HCT116 (cell line): ENCODE measurements around the gene NFKB1. TPM values are rescaled to one million over a fixed set of nuclear protein-coding genes. Genes with fewer than 3 reads are reported as not detected.

Source experiments
- ATAC-seq: fragments of 200-7000 bp; cut with Tn5 transposase; 2 replicates; pipeline ENCODE4 v1.9.1; 2020; ENCODE audit warnings: mild to moderate bottlenecking, moderate library complexity
- BruUV-seq: library from RNA; stranded (reverse); fragments of 400-500 nt; replicated peaks from 2 replicates; lab custom pipeline; 2021; lab: Mats Ljungman, UMichigan
- CTCF ChIA-PET: fragments of 300-600 bp; sonication (Branson Sonifier 250); formaldehyde crosslinking; loops from one replicate; lab custom pipeline; 2021; ENCODE audit warnings: antibody characterized with exemption; lab: Charles Lee
- POLR2A ChIA-PET: fragments of 300-600, 350-600 bp; sonication (Branson Sonifier 250); formaldehyde crosslinking; loops from one replicate; lab custom pipeline; 2021; ENCODE audit warnings: antibody characterized with exemption; lab: Charles Lee
- RAD21 ChIA-PET, 2 experiments: fragments of 300-600 bp; sonication (Branson Sonifier 250); formaldehyde crosslinking; loops; one replicate each; lab custom pipeline; 2023; ENCODE audit warnings: low total read pairs in 2 of 2; ENCODE audit not compliant: uncharacterized antibody in 2 of 2, unreplicated experiment in 2 of 2, low non-redundant PET in 1 of 2; lab: Charles Lee
- DNase-seq: peaks from one replicate; pipeline ENCODE4 v3.0.0-alpha.2; 2010; ENCODE audit warnings: low read depth, low spot score
- H2AFZ ChIP-seq: fragments of 200-600 bp; shearing (Covaris generic), sonication (generic); 2 replicates; pipeline ENCODE4 v1.6.1; 2017; ENCODE audit warnings: low read depth, mixed run types, mixed read lengths, antibody characterized with exemption, low read length; ENCODE audit not compliant: poor library complexity, severe bottlenecking
- H3K27ac ChIP-seq: 2 replicates; pipeline ENCODE4 v1.5.1; 2012; ENCODE audit warnings: low read depth, low read length
- H3K27me3 ChIP-seq: fragments of 200-600 bp; sonication (generic); 2 replicates; pipeline ENCODE4 v1.6.1; 2016; ENCODE audit warnings: mixed run types, low read length, mixed read lengths; ENCODE audit not compliant: insufficient read depth
- H3K36me3 ChIP-seq, 2 experiments: fragments of 200-500 bp in 1 of 2; fragments of 200-600 bp in 1 of 2; sonication (Bioruptor generic) in 1 of 2; sonication (generic) in 1 of 2; 2 replicates each; pipeline versions ENCODE4 v1.5.1 to v1.6.1; 2014 to 2016; ENCODE audit warnings: low read length in 2 of 2, inconsistent platforms in 1 of 2, mixed read lengths in 1 of 2, mixed run types in 1 of 2; ENCODE audit not compliant: insufficient read depth in 2 of 2, control insufficient read depth in 1 of 2
- H3K4me1 ChIP-seq, 2 experiments: fragments of 200-600 bp in 1 of 2; sonication (generic) in 1 of 2; 2 replicates each; pipeline versions ENCODE4 v1.5.1 to v1.6.1; 2012 to 2017; ENCODE audit warnings: low read length in 2 of 2, inconsistent platforms in 1 of 2, mild to moderate bottlenecking in 1 of 2, mixed read lengths in 1 of 2, mixed run types in 1 of 2, moderate library complexity in 1 of 2; ENCODE audit not compliant: insufficient read depth in 2 of 2, control insufficient read depth in 1 of 2
- H3K4me2 ChIP-seq: fragments of 200-600 bp; sonication (generic); 2 replicates; pipeline ENCODE4 v1.6.1; 2017; ENCODE audit warnings: mixed run types, low read length, mixed read lengths
- H3K4me3 ChIP-seq, 2 experiments: fragments of 200-600 bp in 1 of 2; sonication (generic) in 1 of 2; replicated peaks in 1 of 2; 2 replicates each; pipeline ENCODE4 v1.5.1; 2011 to 2016; ENCODE audit warnings: low read length in 2 of 2, control low read depth in 1 of 2, low read depth in 1 of 2, mild to moderate bottlenecking in 1 of 2, mixed read lengths in 1 of 2, mixed run types in 1 of 2
- H3K79me2 ChIP-seq: fragments of 200-600 bp; sonication (generic); 2 replicates; pipeline ENCODE4 v1.6.1; 2017; ENCODE audit warnings: mild to moderate bottlenecking, mixed run types, low read length, moderate library complexity, mixed read lengths; ENCODE audit not compliant: insufficient read depth
- H3K9ac ChIP-seq: fragments of 200-600 bp; sonication (generic); 2 replicates; pipeline ENCODE4 v1.6.1; 2016; ENCODE audit warnings: low read length, mixed read lengths
- H3K9me2 ChIP-seq: fragments of 200-600 bp; sonication (generic), shearing (Covaris generic); 2 replicates; pipeline ENCODE4 v1.6.1; 2017; ENCODE audit warnings: mixed run types, mild to moderate bottlenecking, moderate library complexity; ENCODE audit not compliant: insufficient read depth
- H3K9me3 ChIP-seq, 2 experiments: fragments of 200-500 bp in 1 of 2; fragments of 200-600 bp in 1 of 2; sonication (Bioruptor generic) in 1 of 2; sonication (generic) in 1 of 2; 2 replicates each; pipeline ENCODE4 v1.6.1; 2014 to 2017; ENCODE audit warnings: low read length in 2 of 2, mixed read lengths in 2 of 2, inconsistent platforms in 1 of 2, low read depth in 1 of 2, mild to moderate bottlenecking in 1 of 2, mixed run types in 1 of 2, moderate library complexity in 1 of 2; ENCODE audit not compliant: control insufficient read depth in 1 of 2, insufficient read depth in 1 of 2
- H4K20me1 ChIP-seq: fragments of 200-600 bp; sonication (generic), shearing (Covaris generic); 2 replicates; pipeline ENCODE4 v1.6.1; 2017; ENCODE audit warnings: mixed run types, mild to moderate bottlenecking, moderate library complexity; ENCODE audit not compliant: insufficient read depth
- CBX3 ChIP-seq: IDR thresholded peaks from 2 replicates; pipeline ENCODE4 v1.6.1; 2012; ENCODE audit warnings: low read depth
- CEBPB ChIP-seq: IDR thresholded peaks from 2 replicates; pipeline ENCODE4 v1.6.1; 2012; ENCODE audit warnings: low read depth
- CTCF ChIP-seq, 3 experiments: fragments of 200-600 bp in 1 of 3; sonication (generic) in 1 of 3; IDR thresholded peaks in 2 of 3; conservative IDR thresholded peaks in 1 of 3; 2 replicates each; pipeline ENCODE4 v1.5.1; 2012 to 2017; ENCODE audit warnings: low read depth in 2 of 3, low read length in 2 of 3, antibody characterized with exemption in 1 of 3, borderline replicate concordance in 1 of 3, control low read depth in 1 of 3, mild to moderate bottlenecking in 1 of 3, mixed read lengths in 1 of 3, mixed run types in 1 of 3, moderate library complexity in 1 of 3; ENCODE audit not compliant: insufficient read depth in 1 of 3
- EGR1 ChIP-seq: IDR thresholded peaks from 2 replicates; pipeline ENCODE4 v1.6.1; 2012; ENCODE audit warnings: low read depth
- EZH2phosphoT487 ChIP-seq: fragments of 200-600 bp; IDR thresholded peaks from 2 replicates; pipeline ENCODE4 v1.6.1; 2018; ENCODE audit warnings: antibody characterized with exemption, borderline replicate concordance
- FOSL1 ChIP-seq: IDR thresholded peaks from 2 replicates; pipeline ENCODE4 v1.6.1; 2012; ENCODE audit warnings: low read depth
- JUND ChIP-seq: IDR thresholded peaks from 2 replicates; pipeline ENCODE4 v1.6.1; 2012
- MAX ChIP-seq: IDR thresholded peaks from 2 replicates; pipeline ENCODE4 v1.6.1; 2012
- POLR2A ChIP-seq: IDR thresholded peaks from 2 replicates; pipeline ENCODE4 v1.7.0; 2011; ENCODE audit warnings: borderline replicate concordance; ENCODE audit not compliant: insufficient read depth, insufficient read length; ENCODE audit errors: extremely low read depth
- POLR2AphosphoS5 ChIP-seq: IDR thresholded peaks from 2 replicates; pipeline ENCODE4 v1.6.1; 2011; ENCODE audit warnings: mild to moderate bottlenecking, low read depth, low read length, moderate library complexity
- RAD21 ChIP-seq: IDR thresholded peaks from 2 replicates; pipeline ENCODE4 v1.6.1; 2012; ENCODE audit warnings: low read depth, mild to moderate bottlenecking
- SIN3A ChIP-seq: IDR thresholded peaks from 2 replicates; pipeline ENCODE4 v1.6.1; 2012; ENCODE audit warnings: low read depth
- SP1 ChIP-seq: IDR thresholded peaks from 2 replicates; pipeline ENCODE4 v1.6.1; 2012; ENCODE audit warnings: low read depth
- TCF7L2 ChIP-seq: IDR thresholded peaks from 2 replicates; pipeline ENCODE4 v1.7.0; 2011; ENCODE audit warnings: borderline replicate concordance, inconsistent platforms; ENCODE audit not compliant: insufficient read depth, insufficient read length; ENCODE audit errors: extremely low read depth
- YY1 ChIP-seq: IDR thresholded peaks from 2 replicates; pipeline ENCODE4 v1.6.1; 2011; ENCODE audit warnings: low read length, low read depth, moderate library complexity, mild to moderate bottlenecking; ENCODE audit not compliant: insufficient replicate concordance; ENCODE audit errors: extremely low read depth
- ZBTB33 ChIP-seq: IDR thresholded peaks from 2 replicates; pipeline ENCODE4 v1.6.1; 2011; ENCODE audit warnings: mild to moderate bottlenecking, low read length, moderate library complexity; ENCODE audit not compliant: insufficient replicate concordance; ENCODE audit errors: extremely low read depth
- intact Hi-C: fragments of 100-400 bp; cut with micrococcal nuclease; formaldehyde crosslinking; loops from 2 replicates; pipeline ENCODE4 v1.10.0; 2022
- total RNA-seq: library from RNA; stranded (reverse); gene quantifications from one replicate; pipeline ENCODE4 v1.2.1, GENCODE V29; 2021; ENCODE audit not compliant: unreplicated experiment

NFKB1 gene
- total RNA-seq, 1 experiment from 2014 or later = 29.4 TPM

- RAD21 ChIA-PET = no interaction called here
- no TSS peak for BruUV-seq
- ATAC-seq (no peak), DNase-seq (no peak)
- Histone ChIP-seq H3K9me3 (no peaks in the 10 kb centered on the region), H3K4me1 (no peaks in the 10 kb centered on the region), H3K79me2 (no peaks in the 10 kb centered on the region), H3K9me2 (no peaks in the 10 kb centered on the region), H3K27me3 (no peaks in the 10 kb centered on the region), H3K4me3 (no peak overlapping the region), H3K27ac (no peak overlapping the region), H3K9ac (no peak overlapping the region), H3K4me2 (no peak overlapping the region), H3K36me3 (peaks cover 0 to 2% of the 10 kb centered on the region in 2 experiments; a peak in 1 of 4 replicates), H2AFZ (no peak overlapping the region), H4K20me1 (no peaks in the 10 kb centered on the region)
- POLR2A ChIA-PET = no interaction called here
- TF ChIP-seq JUND = no peak
- TF ChIP-seq SIN3A = no peak
- no peak for TF ChIP-seq POLR2A
- no peak for TF ChIP-seq CBX3
- TF ChIP-seq EZH2phosphoT487 = no peak
- TF ChIP-seq SP1 = no peak
- TF ChIP-seq MAX = no peak
- TF ChIP-seq TCF7L2 = no peak
- TF ChIP-seq CTCF (IDR thresholded peaks at IDR 0.05 in 2 of 3, conservative IDR thresholded peaks at IDR 0.05 in 1 of 3; ENCODE audit: borderline replicate concordance in 1 of 3, insufficient read depth in 1 of 3, low read depth in 2 of 3, low read length in 2 of 3) = no peak
- TF ChIP-seq ZBTB33 = no peak
- no peak for TF ChIP-seq RAD21
- TF ChIP-seq EGR1 = no peak
- TF ChIP-seq FOSL1 = no peak
- TF ChIP-seq CEBPB = no peak
- no peak for TF ChIP-seq POLR2AphosphoS5
- TF ChIP-seq YY1 = no peak
- intact Hi-C loops = no loop called here
- CTCF ChIA-PET = interaction anchor here (1.1 to 1.2 kb wide), 2 partner anchors 8 to 9 kb away, joined by 3 read pairs; no protein-coding TSS in a partner anchor
Observed at GRCh38 chr4:102578270-102578669, 77.1 kb downstream of the NFKB1 start.
